ENCODE measurements around the gene ERFE. TPM values are rescaled to one million over a fixed set of nuclear protein-coding genes. Genes with fewer than 3 reads are reported as not detected.

The ERFE gene
- total and polyA plus RNA-seq, 8 donors: 0.13 to 1.1 (median 0.82) TPM; not detected in 4

- 83 to 94% (median 92%) methylated on average over 19 to 28 of the region's 28 CpGs for WGBS, 5 donors
- no peak overlapping the region for H3K27ac ChIP-seq
- no peaks in the 10 kb centered on the region for H3K27me3 ChIP-seq
- H3K4me1 ChIP-seq: peaks cover 0 to 11% (median 7%) of the 10 kb centered on the region in 4 donors
- no peak for DNase-seq
- TF ChIP-seq CTCF (IDR thresholded peaks at IDR 0.05): no peak
- TF ChIP-seq POLR2A (IDR thresholded peaks at IDR 0.05): no peak
- no peak for TF ChIP-seq POLR2AphosphoS5 (IDR thresholded peaks at IDR 0.05)
- TF ChIP-seq EP300 (IDR thresholded peaks at IDR 0.05): no peak
- intact Hi-C loops (cut with DNase I; ENCODE audit: low total_unique reads): no loop called here
- no peak overlapping the region for H3K4me3 ChIP-seq
- no peaks in the 10 kb centered on the region for H3K9me3 ChIP-seq
- H3K36me3 ChIP-seq: no peaks in the 10 kb centered on the region
These were observed 28.6 kb upstream of the ERFE start for GRCh38 chr2:238130111-238130695.

- 88 to 93% (median 91%) methylated on average over 34 to 68 of the region's 68 CpGs for WGBS, 5 donors
- Histone ChIP-seq H3K27ac (no peak overlapping the region), H3K4me3 (no peak overlapping the region), H3K4me1 (peaks cover 0 to 11% (median 7%) of the 10 kb centered on the region in 4 donors), H3K36me3 (no peaks in the 10 kb centered on the region), H3K27me3 (no peaks in the 10 kb centered on the region), H3K9me3 (no peaks in the 10 kb centered on the region)
- DNase-seq: no peak
- TF ChIP-seq POLR2A (IDR thresholded peaks at IDR 0.05) (no peak), CTCF (IDR thresholded peaks at IDR 0.05) (no peak), POLR2AphosphoS5 (IDR thresholded peaks at IDR 0.05) (no peak), EP300 (IDR thresholded peaks at IDR 0.05) (no peak)
- intact Hi-C loops (cut with DNase I; ENCODE audit: low total_unique reads): no loop called here
These were observed 27.8 kb upstream of the ERFE start for GRCh38 chr2:238130696-238131628.

GRCh38 chr2:238131761-238132462 lies 26.9 kb upstream of the ERFE start:
- H3K4me3 ChIP-seq: no peak overlapping the region
- DNase-seq: no peak
- intact Hi-C loops (cut with DNase I; ENCODE audit: low total_unique reads): no loop called here
- no peaks in the 10 kb centered on the region for H3K36me3 ChIP-seq
- 86 to 92% (median 89%) methylated on average over 8 to 14 of the region's 14 CpGs for WGBS, 5 donors
- H3K27ac ChIP-seq: no peak overlapping the region
- TF ChIP-seq EP300 (IDR thresholded peaks at IDR 0.05) (no peak), CTCF (IDR thresholded peaks at IDR 0.05) (no peak), POLR2AphosphoS5 (IDR thresholded peaks at IDR 0.05) (no peak), POLR2A (IDR thresholded peaks at IDR 0.05) (no peak)
- peaks cover 0 to 10% (median 7%) of the 10 kb centered on the region in 4 donors for H3K4me1 ChIP-seq
- H3K27me3 ChIP-seq: no peaks in the 10 kb centered on the region
- H3K9me3 ChIP-seq: no peaks in the 10 kb centered on the region

All from stomach (tissue), 9 donors.